CD4-positive, alpha-beta T cell treated with Interferon alpha-2 for 1 hour (primary cell): ENCODE results near the gene MED10.

Experiments
- DNase-seq, 2 donors: peaks; one replicate each; pipeline ENCODE4 v3.0.0-alpha.2; 2020 to 2022

MED10 gene

GRCh38 chr5:6377905-6378765 is at the start of gene MED10:
TSS of gene MED10 (minus strand) at chr5:6378547. CDS start at chr5:6378483, 64 bp downstream.
- DNase-seq, result peak; percentile 93 to 95

DNA sequence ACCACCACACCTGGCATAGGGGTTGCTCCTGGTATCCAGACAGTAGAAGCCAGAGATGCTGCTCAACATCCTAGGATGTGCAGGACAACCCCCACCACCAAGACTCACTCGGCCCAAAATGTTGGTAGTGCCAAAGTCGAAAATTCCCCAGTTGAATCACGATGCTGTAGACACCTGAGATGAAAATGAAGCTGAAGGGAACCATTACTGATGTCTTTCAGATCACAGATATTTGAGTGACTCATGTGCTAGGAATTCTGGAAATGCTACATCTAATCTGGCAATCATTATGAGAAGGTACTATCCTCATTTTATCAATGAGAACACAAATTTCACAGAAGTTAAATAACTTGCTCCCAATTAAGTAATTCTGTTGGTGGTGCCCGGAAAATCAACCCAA is 49.3 kb upstream of the MED10 start:
- no peak for DNase-seq

DNA sequence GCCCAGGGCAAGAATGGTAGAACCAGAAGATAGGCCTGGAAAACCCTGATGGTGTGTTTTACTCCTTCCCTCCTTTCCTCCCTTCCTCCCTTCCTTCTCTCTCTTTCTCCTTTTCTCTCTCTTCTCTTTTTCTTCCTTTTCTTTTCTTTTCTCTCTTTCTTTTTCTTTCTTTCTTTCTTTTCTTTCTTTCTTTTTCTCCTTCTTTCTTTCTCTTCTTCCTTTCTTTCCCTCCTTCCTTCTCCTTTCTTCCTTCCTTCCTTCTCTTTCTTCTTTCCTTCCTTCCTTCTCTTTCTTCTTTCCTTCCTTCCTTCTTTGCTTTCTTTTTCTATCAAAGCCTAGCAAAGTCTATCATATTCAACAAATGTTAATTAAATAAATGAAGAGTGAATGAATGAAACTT is 46.4 kb upstream of the MED10 start:
- DNase-seq, result no peak

- DNase-seq, result no peak
Measured at GRCh38 chr5:6424110-6424659, 45.8 kb upstream of the MED10 start.

GRCh38 chr5:6423327-6424109 is 45.2 kb upstream of the MED10 start:
- DNase-seq, result no peak

DNA sequence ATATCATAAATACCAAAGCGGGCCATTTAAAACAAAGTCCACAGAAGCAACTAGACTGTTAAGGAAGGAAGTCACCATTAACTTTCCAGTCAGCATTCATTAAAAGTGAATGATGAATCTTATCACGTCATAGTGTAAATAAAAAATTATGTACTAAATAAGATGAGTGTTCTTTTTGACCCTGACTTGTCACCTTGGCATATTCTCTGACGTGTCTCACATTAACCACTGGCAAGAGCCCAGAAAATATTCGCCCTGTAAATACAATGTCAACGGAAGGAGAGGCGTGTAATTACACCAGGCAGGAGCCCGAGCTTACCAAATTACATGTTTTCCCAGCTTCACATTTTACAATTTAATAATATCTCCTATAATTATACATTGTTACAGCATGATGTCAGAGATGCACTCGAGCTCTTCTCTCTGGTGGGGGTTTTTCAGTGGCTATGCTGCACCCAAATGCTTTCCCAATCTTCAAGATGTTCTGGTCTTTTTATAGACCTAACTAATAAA is 41.0 kb upstream of the MED10 start:
- no peak for DNase-seq

DNA sequence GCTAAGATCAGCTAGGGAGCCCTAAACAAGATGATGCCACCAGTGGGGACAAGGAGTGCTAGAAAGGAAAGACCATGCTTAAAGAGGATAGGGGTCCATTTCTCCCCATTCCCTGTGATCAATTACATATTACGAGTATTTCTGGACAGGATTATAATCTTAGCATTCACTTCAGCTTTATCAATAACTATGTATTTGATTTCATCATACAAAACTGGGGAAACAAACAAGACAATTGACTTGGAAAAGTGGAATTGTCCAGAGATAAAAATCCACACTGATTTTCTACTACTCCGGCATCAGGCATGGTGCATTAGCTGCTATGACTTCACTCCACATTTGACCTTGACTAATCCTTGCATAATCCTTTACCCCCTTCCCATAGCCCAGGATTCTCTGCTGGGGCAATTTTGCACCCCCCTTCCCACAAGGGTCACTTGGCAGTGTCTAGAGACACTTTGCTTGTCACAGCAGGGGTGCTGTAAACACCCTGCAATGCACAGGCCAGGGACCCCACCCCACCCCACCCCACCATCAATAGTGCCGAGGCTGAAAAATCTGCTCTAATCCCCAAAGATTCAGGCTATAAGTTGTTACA is 40.4 kb upstream of the MED10 start:
- no peak for DNase-seq

DNA sequence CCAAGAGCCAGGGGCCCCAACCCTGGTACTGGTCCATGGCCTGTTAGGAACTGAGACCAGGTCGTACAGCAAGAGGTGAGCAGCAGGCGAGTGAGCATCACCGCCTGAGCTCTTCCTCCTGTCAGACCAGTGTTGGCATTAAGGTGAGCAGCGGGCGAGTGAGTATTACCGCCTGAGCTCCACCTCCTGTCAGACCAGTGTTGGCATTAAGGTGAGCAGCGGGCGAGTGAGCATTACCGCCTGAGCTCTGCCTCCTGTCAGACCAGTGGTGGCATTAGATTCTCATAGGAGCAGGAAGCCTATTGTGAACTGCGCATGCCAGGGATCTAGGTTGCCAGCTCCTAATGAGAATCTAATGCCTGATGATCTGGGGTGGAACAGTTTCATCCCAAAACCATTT is 39.3 kb upstream of the MED10 start:
- DNase-seq, result no peak

GRCh38 chr5:6412811-6413210 is 34.5 kb upstream of the MED10 start:
- no peak for DNase-seq

DNA sequence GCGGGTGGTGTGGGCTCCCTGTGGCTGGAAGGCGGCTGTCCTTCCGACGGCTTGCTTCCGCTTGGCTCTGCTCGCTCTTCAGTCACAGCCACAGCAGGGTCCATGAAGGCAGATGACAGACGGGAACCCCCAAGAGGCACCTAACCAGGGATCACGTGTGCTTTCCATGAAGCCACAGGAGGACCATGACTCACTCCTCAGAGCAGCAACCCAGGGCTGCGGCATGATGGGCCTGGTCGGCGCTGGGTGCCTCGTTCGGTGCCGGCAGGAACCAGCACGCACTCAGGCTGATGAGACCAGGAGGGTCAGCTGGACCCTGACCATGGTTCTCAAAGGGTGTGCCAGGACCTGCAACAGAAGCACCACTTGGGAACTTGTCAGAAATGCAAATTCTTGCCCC is 32.8 kb upstream of the MED10 start:
- no peak for DNase-seq

DNA sequence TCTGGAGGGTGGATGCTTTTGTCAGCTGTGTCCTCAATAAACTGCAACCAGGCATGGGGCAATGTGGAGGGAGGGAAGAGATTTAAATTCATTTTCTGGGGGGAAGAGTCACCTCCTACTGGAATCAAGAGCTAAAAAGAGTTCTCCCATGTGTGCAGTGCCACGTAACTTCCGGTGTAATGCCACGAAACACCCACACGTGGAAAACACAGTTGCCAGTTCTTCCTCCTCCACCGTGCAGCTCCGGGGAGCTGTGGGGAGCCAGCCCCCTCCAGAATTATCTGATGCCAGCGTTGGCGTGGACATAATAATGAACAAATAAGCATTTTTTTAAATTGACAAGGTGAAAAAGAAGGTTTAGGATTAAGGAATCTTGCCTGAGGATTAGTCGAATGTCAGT is 32.1 kb upstream of the MED10 start:
- no peak for DNase-seq

DNA sequence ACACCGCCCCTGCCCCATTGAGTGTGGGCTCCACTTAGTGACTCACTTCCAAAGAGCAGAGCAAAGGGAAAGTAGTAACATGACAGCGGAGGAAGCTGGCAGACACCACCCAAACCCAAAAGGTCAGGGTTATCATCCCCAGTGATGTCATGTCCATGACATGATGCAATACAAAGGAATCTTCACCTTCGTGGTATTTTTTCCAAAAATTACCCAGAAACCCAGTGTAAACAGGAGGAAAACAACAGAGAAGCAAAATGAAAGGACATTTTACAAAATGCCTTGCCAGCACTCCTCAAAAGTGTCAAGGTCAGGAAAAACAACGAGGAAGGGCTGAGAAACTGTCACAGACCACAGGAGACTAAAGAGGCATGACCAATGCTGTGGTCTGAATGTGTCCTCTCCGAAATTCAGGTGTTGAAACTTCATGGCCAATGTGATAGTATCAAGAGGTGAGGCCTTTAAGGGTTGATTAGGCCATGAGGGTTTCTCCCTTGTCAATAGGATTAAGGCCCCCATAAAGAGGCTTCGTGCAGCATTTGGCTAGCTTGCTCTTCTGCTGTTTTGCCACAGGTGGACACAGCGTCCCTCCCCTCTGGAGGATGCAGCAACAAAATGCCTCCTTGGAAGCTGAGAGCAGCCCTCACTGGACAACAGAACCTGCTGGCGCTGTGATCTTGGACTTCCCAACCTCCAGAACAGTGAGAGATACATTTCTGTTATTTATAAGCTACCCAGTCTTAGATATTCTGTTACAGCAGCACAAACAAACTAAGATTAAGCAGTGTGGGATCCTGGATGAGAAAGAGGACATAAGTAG is 30.5 kb upstream of the MED10 start:
- no peak for DNase-seq

- no peak for DNase-seq
Measured at GRCh38 chr5:6408260-6408596, 29.9 kb upstream of the MED10 start.

DNA sequence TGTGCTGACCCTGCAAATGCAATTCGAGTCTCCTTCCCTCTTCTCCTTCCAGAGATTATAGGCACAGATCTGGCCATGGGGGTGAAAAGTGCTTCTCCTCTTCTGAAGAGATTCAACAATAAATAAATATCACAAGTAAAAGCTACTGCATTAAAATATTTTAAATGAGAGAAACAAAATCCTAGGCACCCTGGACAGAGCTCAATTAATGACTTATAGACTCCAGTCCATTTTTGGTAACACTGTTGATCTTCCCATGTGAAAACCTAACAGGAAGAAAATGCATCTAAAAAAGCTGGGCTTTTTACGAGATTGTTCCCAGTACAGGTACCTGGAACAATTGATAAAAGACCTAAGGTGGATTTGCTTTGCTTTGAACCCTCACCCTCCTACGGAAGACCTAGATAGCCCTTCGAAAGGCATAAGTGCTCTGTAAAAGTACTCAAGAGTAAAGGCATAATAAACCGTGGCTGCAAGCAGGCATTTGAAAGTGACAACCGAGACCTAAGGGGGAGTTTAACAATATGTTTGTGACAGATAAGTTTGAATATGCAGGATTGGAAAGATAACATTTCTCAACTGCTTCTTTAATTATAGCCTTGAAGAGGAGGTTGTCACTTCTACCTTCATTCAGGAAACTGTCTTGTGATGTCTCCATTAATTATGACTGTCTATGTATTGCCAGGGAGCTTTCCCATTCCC is 29.4 kb upstream of the MED10 start:
- DNase-seq, result no peak

DNA sequence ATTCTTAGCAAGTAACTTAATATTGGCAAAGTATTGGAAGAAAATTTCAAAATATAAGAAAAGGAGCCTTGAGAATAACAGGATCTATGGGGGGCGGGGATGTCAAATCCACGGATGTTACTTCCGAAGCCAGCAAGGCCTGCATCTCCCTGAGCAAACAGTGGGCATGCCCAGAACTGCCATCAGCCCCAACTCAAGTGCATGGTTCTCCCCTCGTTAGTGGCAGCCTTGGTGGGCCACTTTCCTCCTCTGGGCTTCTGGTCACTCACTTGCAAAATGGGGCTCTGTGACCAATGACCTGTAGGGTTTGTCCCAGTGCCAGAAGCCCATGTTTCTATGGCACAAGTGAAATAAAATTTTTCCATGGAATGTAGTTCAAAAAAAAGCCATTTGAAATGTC is 27.2 kb upstream of the MED10 start:
- no peak for DNase-seq

DNA sequence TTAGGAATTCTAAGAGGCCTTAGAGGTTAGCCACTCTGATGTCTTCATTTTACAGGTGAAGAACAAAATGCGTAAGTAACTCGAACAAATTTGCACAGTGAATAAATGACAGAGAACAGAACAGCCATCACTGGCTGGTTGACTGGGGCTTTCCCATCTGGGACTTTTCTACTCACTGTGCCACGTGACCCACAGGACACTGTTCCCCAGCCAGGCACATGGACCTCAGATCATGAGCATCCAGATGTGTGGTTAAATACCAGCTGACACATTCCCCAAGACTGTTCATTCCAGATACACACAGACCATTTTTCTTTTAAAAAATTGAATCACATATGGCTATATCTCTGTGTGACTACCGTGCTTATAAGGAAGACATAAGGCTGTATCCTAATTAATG is 25.8 kb upstream of the MED10 start:
- no peak for DNase-seq

GRCh38 chr5:6403416-6403815 is 25.1 kb upstream of the MED10 start:
- DNase-seq, result no peak

- no peak for DNase-seq
Measured at GRCh38 chr5:6402939-6403338, 24.6 kb upstream of the MED10 start.

DNA sequence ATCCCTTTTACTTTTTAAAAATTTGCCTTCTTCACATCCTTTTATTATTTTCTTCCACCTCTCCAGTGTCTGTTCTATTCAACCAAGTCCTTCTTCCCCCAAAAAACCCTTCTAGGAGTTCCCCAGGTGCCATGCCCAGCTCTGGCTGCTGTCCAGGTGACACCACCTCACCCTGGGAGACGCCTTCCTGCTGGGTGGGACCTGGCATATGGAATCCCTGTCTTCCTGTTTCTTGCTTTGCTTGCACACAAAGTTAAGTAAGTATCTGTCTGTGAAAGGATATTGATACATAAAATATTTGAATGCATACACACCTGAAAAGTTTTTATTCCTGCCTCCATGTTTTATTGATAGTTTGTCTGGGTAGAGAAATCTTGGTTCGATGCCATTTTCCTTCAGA is 23.1 kb upstream of the MED10 start:
- no peak for DNase-seq

- DNase-seq, result no peak
Measured at GRCh38 chr5:6399980-6400910, 21.9 kb upstream of the MED10 start.
